ENCODE results near the gene CHRDL2. TPM values are rescaled to one million over a fixed set of nuclear protein-coding genes. Genes with fewer than 3 reads are reported as not detected.

Gene CHRDL2
- total RNA-seq, 1 experiment from 2014 or later: 7.7 TPM

- H3K9me3 ChIP-seq (ENCODE audit: low read depth, low read length, poor library complexity, severe bottlenecking): no peaks in the 10 kb centered on the region
- no peaks in the 10 kb centered on the region for H3K36me3 ChIP-seq (ENCODE audit: insufficient read depth, low read length, poor library complexity, severe bottlenecking)
- BruUV-seq (replicated peaks): no TSS peak
- DNase-seq (ENCODE audit: low spot score): no peak
- TF ChIP-seq CTCF (conservative IDR thresholded peaks at IDR 0.05; ENCODE audit: low read depth, low read length) (no peak), EZH2 (IDR thresholded peaks at IDR 0.05; ENCODE audit: borderline replicate concordance, low read depth, low read length, poor library complexity, severe bottlenecking) (no peak)
- H3K4me3 ChIP-seq (ENCODE audit: low read depth, low read length, poor library complexity, severe bottlenecking): no peak overlapping the region
- no peak overlapping the region for H3K27ac ChIP-seq (ENCODE audit: low read depth, low read length, poor library complexity, severe bottlenecking)
- H3K4me1 ChIP-seq (ENCODE audit: insufficient read depth, low read length, poor library complexity, severe bottlenecking): no peaks in the 10 kb centered on the region
- ChIA-PET CTCF (no interaction called here), POLR2A (ENCODE audit: low non-redundant PET) (no interaction called here)
- intact Hi-C loops (cut with micrococcal nuclease; ENCODE audit: unreplicated experiment): no loop called here
- no peaks in the 10 kb centered on the region for H3K27me3 ChIP-seq (replicated peaks; ENCODE audit: insufficient read depth, low read depth, low read length, poor library complexity)
Measured at GRCh38 chr11:74777877-74778276, 46.7 kb upstream of the CHRDL2 start.

GRCh38 chr11:74777038-74777437, 45.8 kb upstream of the CHRDL2 start:
- DNase-seq (ENCODE audit: low spot score): no peak
- Histone ChIP-seq H3K27me3 (replicated peaks; ENCODE audit: insufficient read depth, low read depth, low read length, poor library complexity) (no peaks in the 10 kb centered on the region), H3K27ac (ENCODE audit: low read depth, low read length, poor library complexity, severe bottlenecking) (no peak overlapping the region), H3K9me3 (ENCODE audit: low read depth, low read length, poor library complexity, severe bottlenecking) (no peaks in the 10 kb centered on the region), H3K4me3 (ENCODE audit: low read depth, low read length, poor library complexity, severe bottlenecking) (no peak overlapping the region), H3K36me3 (ENCODE audit: insufficient read depth, low read length, poor library complexity, severe bottlenecking) (no peaks in the 10 kb centered on the region), H3K4me1 (ENCODE audit: insufficient read depth, low read length, poor library complexity, severe bottlenecking) (no peaks in the 10 kb centered on the region)
- ChIA-PET CTCF (no interaction called here), POLR2A (ENCODE audit: low non-redundant PET) (no interaction called here)
- intact Hi-C loops (cut with micrococcal nuclease; ENCODE audit: unreplicated experiment): no loop called here
- TF ChIP-seq EZH2 (IDR thresholded peaks at IDR 0.05; ENCODE audit: borderline replicate concordance, low read depth, low read length, poor library complexity, severe bottlenecking) (no peak), CTCF (conservative IDR thresholded peaks at IDR 0.05; ENCODE audit: low read depth, low read length) (no peak)
- no TSS peak for BruUV-seq (replicated peaks)

GRCh38 chr11:74776546-74776945, 45.3 kb upstream of the CHRDL2 start:
- no TSS peak for BruUV-seq (replicated peaks)
- DNase-seq (ENCODE audit: low spot score): no peak
- no peaks in the 10 kb centered on the region for H3K27me3 ChIP-seq (replicated peaks; ENCODE audit: insufficient read depth, low read depth, low read length, poor library complexity)
- H3K36me3 ChIP-seq (ENCODE audit: insufficient read depth, low read length, poor library complexity, severe bottlenecking): no peaks in the 10 kb centered on the region
- POLR2A ChIA-PET (ENCODE audit: low non-redundant PET): no interaction called here
- TF ChIP-seq CTCF (conservative IDR thresholded peaks at IDR 0.05; ENCODE audit: low read depth, low read length): no peak
- no peaks in the 10 kb centered on the region for H3K9me3 ChIP-seq (ENCODE audit: low read depth, low read length, poor library complexity, severe bottlenecking)
- intact Hi-C loops (cut with micrococcal nuclease; ENCODE audit: unreplicated experiment): no loop called here
- H3K4me3 ChIP-seq (ENCODE audit: low read depth, low read length, poor library complexity, severe bottlenecking): no peak overlapping the region
- CTCF ChIA-PET: no interaction called here
- H3K4me1 ChIP-seq (ENCODE audit: insufficient read depth, low read length, poor library complexity, severe bottlenecking): no peaks in the 10 kb centered on the region
- H3K27ac ChIP-seq (ENCODE audit: low read depth, low read length, poor library complexity, severe bottlenecking): no peak overlapping the region

Data from A673 (cell line).